Mesenchymal stem cell (in vitro differentiated cells and primary cell): ENCODE data around the gene PRRC2C.
A peak's percentile ranks its signal among the peaks of the same experiment; 100 is the strongest.

Experiments used
- DNase-seq: peaks from one replicate; pipeline ENCODE4 v3.0.0-alpha.2; 2013
- H2AFZ ChIP-seq: one replicate; pipeline ENCODE4 v1.6.1; 2013; ENCODE audit warnings: low read depth, mild to moderate bottlenecking, control low read depth, inconsistent platforms, low read length, moderate library complexity
- H2AK5ac ChIP-seq: 2 replicates; pipeline ENCODE4 v1.6.1; 2013; ENCODE audit warnings: low read length, moderate library complexity, mild to moderate bottlenecking, inconsistent platforms; ENCODE audit not compliant: severe bottlenecking
- H2BK120ac ChIP-seq: one replicate; pipeline ENCODE4 v1.6.1; 2013; ENCODE audit warnings: low read depth, mild to moderate bottlenecking, inconsistent platforms, low read length, moderate library complexity
- H2BK12ac ChIP-seq, 2 experiments: one replicate each; pipeline ENCODE4 v1.6.1; 2013; ENCODE audit warnings: inconsistent platforms in 2 of 2, low read length in 2 of 2, mild to moderate bottlenecking in 2 of 2, moderate library complexity in 2 of 2, control low read depth in 1 of 2
- H2BK15ac ChIP-seq: one replicate; pipeline ENCODE4 v1.6.1; 2013; ENCODE audit warnings: mild to moderate bottlenecking, low read depth, inconsistent platforms; ENCODE audit not compliant: poor library complexity, severe bottlenecking
- H2BK5ac ChIP-seq: 2 replicates; pipeline ENCODE4 v1.6.1; 2013; ENCODE audit warnings: low read depth, mild to moderate bottlenecking, low read length, control low read depth, inconsistent platforms; ENCODE audit not compliant: poor library complexity, severe bottlenecking
- H3K14ac ChIP-seq, 2 experiments: one replicate each; pipeline ENCODE4 v1.6.1; 2013; ENCODE audit warnings: inconsistent platforms in 2 of 2, low read length in 2 of 2, control low read depth in 1 of 2, mild to moderate bottlenecking in 1 of 2, moderate library complexity in 1 of 2
- H3K18ac ChIP-seq, 2 experiments: one replicate each; pipeline ENCODE4 v1.6.1; 2013; ENCODE audit warnings: inconsistent platforms in 2 of 2, low read length in 2 of 2, control low read depth in 1 of 2, low read depth in 1 of 2, mild to moderate bottlenecking in 1 of 2
- H3K23ac ChIP-seq, 2 experiments: one replicate each; pipeline ENCODE4 v1.6.1; 2013; ENCODE audit warnings: inconsistent platforms in 2 of 2, low read length in 2 of 2, mild to moderate bottlenecking in 2 of 2, moderate library complexity in 2 of 2, control low read depth in 1 of 2
- H3K27ac ChIP-seq: 2 replicates; pipeline ENCODE4 v1.5.1; 2013; ENCODE audit warnings: mild to moderate bottlenecking, moderate library complexity, low read length, control low read depth, inconsistent platforms; ENCODE audit not compliant: poor library complexity, severe bottlenecking
- H3K27me3 ChIP-seq, 2 experiments: 2 replicates each; pipeline versions ENCODE4 v1.6.1 to v1.7.0; 2013; ENCODE audit warnings: low read length in 2 of 2, mild to moderate bottlenecking in 2 of 2, moderate library complexity in 2 of 2, control low read depth in 1 of 2, inconsistent platforms in 1 of 2; ENCODE audit not compliant: control insufficient read depth in 1 of 2, insufficient read depth in 1 of 2
- H3K36me3 ChIP-seq, 2 experiments: 2 replicates each; pipeline versions ENCODE4 v1.6.1 to v1.7.0; 2013; ENCODE audit warnings: low read length in 2 of 2, control low read depth in 1 of 2, inconsistent platforms in 1 of 2, low read depth in 1 of 2, mild to moderate bottlenecking in 1 of 2; ENCODE audit not compliant: insufficient read depth in 2 of 2, control insufficient read depth in 1 of 2
- H3K4ac ChIP-seq, 2 experiments: one replicate each; pipeline ENCODE4 v1.6.1; 2013; ENCODE audit warnings: inconsistent platforms in 2 of 2, low read length in 2 of 2, mild to moderate bottlenecking in 2 of 2, moderate library complexity in 2 of 2, control low read depth in 1 of 2, low read depth in 1 of 2
- H3K4me1 ChIP-seq: 2 replicates; pipeline ENCODE4 v1.6.1; 2013; ENCODE audit warnings: low read depth, low read length, control low read depth; ENCODE audit not compliant: control insufficient read depth, insufficient read depth
- H3K4me2 ChIP-seq: 2 replicates; pipeline ENCODE4 v1.6.1; 2013; ENCODE audit warnings: low read length, mild to moderate bottlenecking, inconsistent platforms; ENCODE audit not compliant: poor library complexity, severe bottlenecking
- H3K4me3 ChIP-seq, 2 experiments: 2 replicates each; pipeline versions ENCODE4 v1.5.1 to v1.7.0; 2013; ENCODE audit warnings: low read length in 2 of 2, mild to moderate bottlenecking in 2 of 2, control low read depth in 1 of 2, low read depth in 1 of 2; ENCODE audit not compliant: insufficient read depth in 1 of 2
- H3K79me1 ChIP-seq: replicated peaks from 2 replicates; pipeline ENCODE4 v1.6.1; 2013; ENCODE audit warnings: mild to moderate bottlenecking, control low read depth, low read length, inconsistent platforms; ENCODE audit not compliant: poor library complexity, severe bottlenecking
- H3K9ac ChIP-seq: 2 replicates; pipeline ENCODE4 v1.7.0; 2013; ENCODE audit warnings: mild to moderate bottlenecking, low read length, moderate library complexity
- H3K9me3 ChIP-seq: 2 replicates; pipeline ENCODE4 v1.7.0; 2013; ENCODE audit warnings: mild to moderate bottlenecking, low read length; ENCODE audit not compliant: control insufficient read depth
- H4K8ac ChIP-seq: one replicate; pipeline ENCODE4 v1.6.1; 2013; ENCODE audit warnings: inconsistent platforms, mild to moderate bottlenecking, low read length, moderate library complexity
- H4K91ac ChIP-seq: one replicate; pipeline ENCODE4 v1.6.1; 2013; ENCODE audit warnings: mild to moderate bottlenecking, low read length, inconsistent platforms
- WGBS: methylation state at CpG from one replicate; pipeline ENCODE4 v1.1.7; 2013; ENCODE audit warnings: mixed read lengths; 5-methylcytosine and 5-hydroxymethylcytosine counted together

The PRRC2C gene

GRCh38 chr1:171637928-171638576, 152.7 kb downstream of the PRRC2C start:
- H3K4me1 ChIP-seq: no peaks in the 10 kb centered on the region
- no peak overlapping the region for H2AFZ ChIP-seq
- no peaks in the 10 kb centered on the region for H3K36me3 ChIP-seq
- no peak overlapping the region for H3K18ac ChIP-seq
- H2BK120ac ChIP-seq: no peak overlapping the region
- H3K4me3 ChIP-seq: no peak overlapping the region
- H3K27ac ChIP-seq: no peak overlapping the region
- H3K79me1 ChIP-seq: no peaks in the 10 kb centered on the region
- H3K4ac ChIP-seq: no peak overlapping the region
- H3K23ac ChIP-seq: no peak overlapping the region
- H2BK15ac ChIP-seq: no peak overlapping the region
- no peak overlapping the region for H4K91ac ChIP-seq
- H3K14ac ChIP-seq: no peak overlapping the region
- no peak overlapping the region for H2AK5ac ChIP-seq
- H2BK5ac ChIP-seq: no peak overlapping the region
- no peaks in the 10 kb centered on the region for H3K9me3 ChIP-seq
- H4K8ac ChIP-seq: no peak overlapping the region
- no peak overlapping the region for H2BK12ac ChIP-seq
- DNase-seq: no peak
- H3K27me3 ChIP-seq: peaks cover 0 to 9% of the 10 kb centered on the region in 2 experiments
- H3K4me2 ChIP-seq: no peak overlapping the region
- H3K9ac ChIP-seq: peak overlapping the region; percentile 50
- 75% methylated on average over 2 of the region's 4 CpGs for WGBS

- no peak overlapping the region for H4K8ac ChIP-seq
- no peak overlapping the region for H3K18ac ChIP-seq
- H2AK5ac ChIP-seq: no peak overlapping the region
- H2BK15ac ChIP-seq: no peak overlapping the region
- H3K27ac ChIP-seq: no peak overlapping the region
- H2BK120ac ChIP-seq: no peak overlapping the region
- no peaks in the 10 kb centered on the region for H3K36me3 ChIP-seq
- DNase-seq: no peak
- no peak overlapping the region for H3K14ac ChIP-seq
- H3K4me3 ChIP-seq: no peak overlapping the region
- H3K4ac ChIP-seq: no peak overlapping the region
- no peak overlapping the region for H3K4me2 ChIP-seq
- H3K27me3 ChIP-seq: peaks cover 0 to 10% of the 10 kb centered on the region in 2 experiments
- no peak overlapping the region for H2BK12ac ChIP-seq
- no peak overlapping the region for H3K9ac ChIP-seq
- no peak overlapping the region for H4K91ac ChIP-seq
- H3K23ac ChIP-seq: no peak overlapping the region
- H3K9me3 ChIP-seq: no peaks in the 10 kb centered on the region
- WGBS: 90% methylated on average over 1 of the region's 1 CpG
- H2BK5ac ChIP-seq: no peak overlapping the region
- no peak overlapping the region for H2AFZ ChIP-seq
- no peaks in the 10 kb centered on the region for H3K79me1 ChIP-seq
- peaks cover 2% of the 10 kb centered on the region for H3K4me1 ChIP-seq
Observed at GRCh38 chr1:171640225-171640624, 154.9 kb downstream of the PRRC2C start.

GRCh38 chr1:171641076-171641864, 155.9 kb downstream of the PRRC2C start:
- no peak overlapping the region for H3K4me2 ChIP-seq
- no peak overlapping the region for H4K91ac ChIP-seq
- no peak overlapping the region for H3K4ac ChIP-seq
- H3K9ac ChIP-seq: no peak overlapping the region
- no peak overlapping the region for H2AK5ac ChIP-seq
- H3K18ac ChIP-seq: no peak overlapping the region
- H2BK12ac ChIP-seq: no peak overlapping the region
- H3K36me3 ChIP-seq: no peaks in the 10 kb centered on the region
- DNase-seq: no peak
- no peak overlapping the region for H3K23ac ChIP-seq
- no peak overlapping the region for H4K8ac ChIP-seq
- no peak overlapping the region for H3K4me3 ChIP-seq
- no peak overlapping the region for H2BK15ac ChIP-seq
- peaks cover 3% of the 10 kb centered on the region for H3K4me1 ChIP-seq
- peaks cover 0 to 10% of the 10 kb centered on the region in 2 experiments for H3K27me3 ChIP-seq
- H3K27ac ChIP-seq: no peak overlapping the region
- H2BK120ac ChIP-seq: no peak overlapping the region
- H3K9me3 ChIP-seq: no peaks in the 10 kb centered on the region
- H3K79me1 ChIP-seq: no peaks in the 10 kb centered on the region
- no peak overlapping the region for H2BK5ac ChIP-seq
- 53% methylated on average over 8 of the region's 10 CpGs for WGBS
- no peak overlapping the region for H2AFZ ChIP-seq
- no peak overlapping the region for H3K14ac ChIP-seq

- H3K4me3 ChIP-seq: no peak overlapping the region
- no peak overlapping the region for H2AK5ac ChIP-seq
- H2BK12ac ChIP-seq: no peak overlapping the region
- H3K4ac ChIP-seq: no peak overlapping the region
- H2BK15ac ChIP-seq: no peak overlapping the region
- no peak overlapping the region for H3K14ac ChIP-seq
- no peaks in the 10 kb centered on the region for H3K36me3 ChIP-seq
- H2BK5ac ChIP-seq: no peak overlapping the region
- whole genome bisulfite sequencing: 88% methylated on average over 4 of the region's 4 CpGs
- H3K9me3 ChIP-seq: no peaks in the 10 kb centered on the region
- no peaks in the 10 kb centered on the region for H3K79me1 ChIP-seq
- no peak overlapping the region for H2BK120ac ChIP-seq
- no peak overlapping the region for H3K18ac ChIP-seq
- no peak overlapping the region for H3K4me2 ChIP-seq
- peaks cover 3% of the 10 kb centered on the region for H3K4me1 ChIP-seq
- no peak overlapping the region for H3K23ac ChIP-seq
- no peak overlapping the region for H2AFZ ChIP-seq
- no peak for DNase-seq
- H4K91ac ChIP-seq: no peak overlapping the region
- no peak overlapping the region for H4K8ac ChIP-seq
- H3K27me3 ChIP-seq: peaks cover 0 to 10% of the 10 kb centered on the region in 2 experiments
- no peak overlapping the region for H3K9ac ChIP-seq
- H3K27ac ChIP-seq: no peak overlapping the region
Observed at GRCh38 chr1:171642197-171642596, 156.9 kb downstream of the PRRC2C start.
